DND-41 (cell line): Measurements from ENCODE around the gene HSPB9.

Experiments used
- CTCF ChIP-seq: IDR thresholded peaks from 2 replicates; pipeline ENCODE4 v1.5.1; 2012; ENCODE audit warnings: borderline replicate concordance, low read length, moderate library complexity, mild to moderate bottlenecking; ENCODE audit not compliant: poor library complexity, severe bottlenecking; ENCODE audit errors: extremely low read depth
- EZH2 ChIP-seq: IDR thresholded peaks from 3 replicates; pipeline ENCODE4 v1.6.1; 2012; ENCODE audit warnings: borderline replicate concordance, low read depth, mild to moderate bottlenecking, moderate library complexity, low read length, inconsistent platforms; ENCODE audit not compliant: severe bottlenecking

GRCh38 chr17:42153919-42154742 lies 31.5 kb downstream of the HSPB9 start:
- no peak for TF ChIP-seq CTCF
- no peak for TF ChIP-seq EZH2
